H1 (cell line): ENCODE results near the gene NFAT5. TPM values are rescaled to one million over a fixed set of nuclear protein-coding genes. Genes with fewer than 3 reads are reported as not detected.

Experiments
- polyA plus RNA-seq, 7 experiments: library from polyadenylated mRNA; depleted of rRNA in 3 of 7; stranded (reverse) in 5 of 7; unstranded in 2 of 7; fragments of >200 nt in 5 of 7; fragments of 200-250 nt in 2 of 7; gene quantifications; 1 replicate in 5 of 7; 2 replicates in 1 of 7; 4 replicates in 1 of 7; pipeline versions ENCODE4 v1.2.1 to v1.2.3, GENCODE V29; 2011 to 2013; ENCODE audit warnings: missing spikeins in 2 of 7, mixed read lengths in 2 of 7
- total RNA-seq: library from RNA; stranded (reverse); fragmentation: NEBNext Ultra II Directional; extraction: Animal tissue kit (Norgen Biotek cat#: 25700); gene quantifications from 2 replicates; pipeline ENCODE4 v1.2.1, GENCODE V29; 2021
- TF ChIP-seq, protein P1 (sequence below): IDR thresholded peaks from 2 replicates; pipeline ENCODE4 v1.6.1; 2012; ENCODE audit warnings: low read length, inconsistent platforms
- TF ChIP-seq, protein P2 (sequence below): IDR thresholded peaks from 2 replicates; pipeline ENCODE4 v1.6.1; 2012; ENCODE audit warnings: inconsistent platforms

NFAT5 gene
- total and polyA plus RNA-seq, 2 of the 8 experiments (the other 6 are each of a cell fraction or from before 2014, with no cell fraction given), result 8.9 to 29.0 TPM

DNA sequence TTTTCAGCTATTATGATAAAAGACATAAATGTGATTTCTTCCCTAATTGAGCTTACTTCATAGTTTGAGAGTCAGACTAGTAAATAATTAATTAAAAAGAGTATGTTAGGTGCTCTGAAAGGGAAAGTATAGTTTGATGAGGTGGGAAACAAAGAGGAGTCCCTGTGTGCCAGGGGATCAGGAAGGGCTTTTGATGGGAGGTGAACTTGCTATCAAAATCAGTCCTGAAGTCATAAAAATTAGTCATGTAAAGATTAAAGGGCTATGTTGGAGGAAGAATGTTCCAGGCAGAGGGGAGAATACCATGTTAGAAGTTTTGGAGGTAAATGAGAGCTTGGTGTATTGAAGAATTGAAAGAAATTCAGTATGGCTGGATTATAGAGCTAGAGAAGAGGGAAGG is 31.0 kb downstream of the NFAT5 start (continued):
- TF ChIP-seq, protein P1, sequence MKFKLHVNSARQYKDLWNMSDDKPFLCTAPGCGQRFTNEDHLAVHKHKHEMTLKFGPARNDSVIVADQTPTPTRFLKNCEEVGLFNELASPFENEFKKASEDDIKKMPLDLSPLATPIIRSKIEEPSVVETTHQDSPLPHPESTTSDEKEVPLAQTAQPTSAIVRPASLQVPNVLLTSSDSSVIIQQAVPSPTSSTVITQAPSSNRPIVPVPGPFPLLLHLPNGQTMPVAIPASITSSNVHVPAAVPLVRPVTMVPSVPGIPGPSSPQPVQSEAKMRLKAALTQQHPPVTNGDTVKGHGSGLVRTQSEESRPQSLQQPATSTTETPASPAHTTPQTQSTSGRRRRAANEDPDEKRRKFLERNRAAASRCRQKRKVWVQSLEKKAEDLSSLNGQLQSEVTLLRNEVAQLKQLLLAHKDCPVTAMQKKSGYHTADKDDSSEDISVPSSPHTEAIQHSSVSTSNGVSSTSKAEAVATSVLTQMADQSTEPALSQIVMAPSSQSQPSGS, result no peak
- TF ChIP-seq, protein P2, sequence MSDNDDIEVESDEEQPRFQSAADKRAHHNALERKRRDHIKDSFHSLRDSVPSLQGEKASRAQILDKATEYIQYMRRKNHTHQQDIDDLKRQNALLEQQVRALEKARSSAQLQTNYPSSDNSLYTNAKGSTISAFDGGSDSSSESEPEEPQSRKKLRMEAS, result no peak
